HG03139 (cell line): ENCODE results near the gene ZBTB4.

Source experiments
- ATAC-seq: cut with Tn5 transposase; IDR thresholded peaks from one replicate; pipeline ENCODE4 v1.9.1; 2021; ENCODE audit not compliant: unreplicated experiment

ZBTB4 gene

DNA sequence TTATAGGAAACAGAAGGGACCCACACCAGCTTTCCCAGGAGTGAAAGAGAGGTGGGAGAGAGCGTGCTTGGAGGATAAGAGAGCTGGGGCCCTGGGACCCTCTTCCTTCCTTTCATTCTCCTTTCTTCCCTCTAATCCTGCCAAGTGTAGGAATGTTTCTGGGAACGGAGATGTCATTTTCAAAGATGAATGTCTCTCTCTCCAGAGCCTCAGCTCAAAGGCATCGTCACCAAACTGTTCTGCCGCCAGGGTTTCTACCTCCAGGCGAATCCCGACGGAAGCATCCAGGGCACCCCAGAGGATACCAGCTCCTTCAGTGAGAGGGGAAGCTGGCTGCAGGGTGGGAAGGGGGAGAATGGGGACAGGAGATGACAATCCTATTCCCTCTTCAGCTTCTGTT, 38.2 kb downstream of the ZBTB4 start:
- ATAC-seq = no peak

DNA sequence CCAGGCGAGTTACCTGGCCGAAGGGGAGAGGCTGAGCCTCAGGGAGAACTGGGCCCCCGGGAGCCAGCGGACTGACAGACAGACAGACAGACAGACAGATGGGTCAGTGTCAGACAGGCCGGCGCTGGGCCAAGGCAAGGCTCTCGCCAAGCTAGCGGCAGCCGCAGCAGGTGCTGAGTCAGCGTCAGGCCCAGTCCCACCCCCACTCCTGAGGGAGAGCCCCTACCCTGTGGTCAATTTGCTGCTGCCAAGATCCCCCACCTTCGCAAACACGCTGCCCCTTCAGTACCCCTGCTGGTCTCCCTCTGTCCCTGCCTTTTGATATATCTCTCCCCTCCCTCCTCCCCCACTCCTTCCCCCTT, 38.6 kb downstream of the ZBTB4 start:
- ATAC-seq = no peak

DNA sequence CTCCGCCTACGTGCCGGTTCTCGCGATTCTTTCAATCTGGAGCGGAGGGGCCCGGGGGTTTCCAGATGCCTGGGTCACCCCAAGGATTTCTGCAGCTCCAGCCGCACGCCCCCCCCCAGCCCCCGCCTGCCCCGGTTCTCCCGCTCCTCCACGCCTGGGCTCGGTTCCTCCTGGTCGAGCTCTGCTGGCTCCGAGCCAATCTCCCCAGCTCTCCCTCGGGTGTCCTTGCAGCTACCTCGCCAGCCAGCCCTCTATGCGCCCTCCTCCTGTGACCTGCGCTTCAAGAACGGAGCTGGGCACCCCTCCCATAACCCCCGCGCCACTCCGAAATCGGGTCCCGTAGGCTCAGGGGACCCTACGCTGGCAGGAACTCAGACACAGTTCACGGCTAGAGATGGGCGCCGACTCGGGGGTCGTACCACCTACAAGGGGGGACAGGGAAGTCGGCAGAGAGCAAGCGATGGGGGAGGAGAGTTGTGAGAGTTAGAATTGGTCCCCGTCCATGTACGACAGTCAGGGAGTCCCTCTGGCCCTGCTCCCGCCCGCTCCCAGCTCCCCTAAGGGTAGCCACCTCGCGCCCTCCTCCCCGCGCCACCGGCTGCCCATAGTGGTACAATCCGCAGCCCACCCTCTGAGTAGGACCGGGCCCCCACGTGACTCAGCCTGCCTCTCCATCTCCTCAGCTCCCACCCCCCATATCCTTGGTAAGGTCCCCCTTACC, 39.2 kb downstream of the ZBTB4 start:
- ATAC-seq = no peak

DNA sequence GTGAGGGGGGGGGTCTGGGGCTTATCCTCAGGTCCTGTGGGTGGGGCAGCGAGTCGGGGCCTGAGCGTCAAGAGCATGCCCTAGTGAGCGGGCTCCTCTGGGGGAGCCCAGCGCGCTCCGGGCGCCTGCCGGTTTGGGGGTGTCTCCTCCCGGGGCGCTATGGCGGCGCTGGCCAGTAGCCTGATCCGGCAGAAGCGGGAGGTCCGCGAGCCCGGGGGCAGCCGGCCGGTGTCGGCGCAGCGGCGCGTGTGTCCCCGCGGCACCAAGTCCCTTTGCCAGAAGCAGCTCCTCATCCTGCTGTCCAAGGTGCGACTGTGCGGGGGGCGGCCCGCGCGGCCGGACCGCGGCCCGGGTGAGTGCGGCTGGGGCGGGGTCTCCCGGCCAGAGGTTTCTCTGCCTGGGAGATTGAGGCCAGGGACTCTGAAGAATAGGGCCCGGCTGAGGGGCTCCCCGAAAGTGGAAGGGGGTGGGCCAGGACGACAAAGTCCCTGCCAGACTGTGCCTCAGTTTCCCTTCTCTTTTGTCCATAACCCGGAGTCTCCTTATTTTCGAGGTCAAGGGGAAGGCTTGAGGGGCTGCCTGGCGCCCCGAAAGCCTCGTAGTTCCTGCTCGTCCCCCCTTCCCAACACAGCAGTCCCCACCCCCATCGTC, 39.8 kb downstream of the ZBTB4 start, which contains the start of gene FGF11:
FGF11 (plus strand) TSS at position 51 of the 651 bp plus-strand sequence; CDS start at position 160, 109 bp downstream.
- no peak for ATAC-seq

DNA sequence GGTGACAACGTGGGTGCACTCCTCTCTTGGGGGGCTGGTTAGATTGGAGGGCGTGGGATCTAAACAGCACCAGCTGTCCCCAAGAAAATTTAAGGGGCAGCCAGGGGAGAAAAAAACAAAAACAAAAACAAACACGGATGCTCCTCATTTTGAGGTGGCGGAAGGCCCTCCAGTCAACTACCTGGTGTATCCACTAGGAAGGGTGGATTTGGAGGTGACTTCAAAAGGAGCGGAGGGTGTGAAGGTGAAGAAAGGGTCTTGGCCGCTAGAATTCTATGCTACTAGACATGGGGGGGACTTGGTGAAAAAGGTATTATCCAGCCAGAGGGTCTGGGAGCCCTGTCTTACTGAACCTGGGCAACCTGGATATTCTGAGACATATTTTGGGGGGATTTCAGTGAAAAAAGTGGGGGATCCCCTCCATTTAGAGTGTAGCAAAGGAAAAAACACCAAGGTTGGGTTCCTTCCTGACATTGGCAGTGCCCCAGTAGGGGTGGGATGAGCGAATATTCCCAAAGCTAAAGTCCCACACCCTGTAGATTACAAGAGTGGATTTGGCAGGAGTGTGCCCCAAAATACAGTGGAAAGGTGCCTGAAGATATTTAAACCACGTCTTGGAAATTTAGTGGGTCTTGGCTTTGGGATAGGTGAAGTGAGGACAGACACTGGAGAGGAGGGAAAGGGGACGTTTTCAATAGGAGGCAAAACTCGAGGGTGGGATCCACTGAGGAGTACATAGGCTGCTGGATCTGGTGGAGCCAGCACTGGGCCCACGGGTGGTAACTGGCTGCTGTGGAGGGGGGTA, 40.6 kb downstream of the ZBTB4 start:
- no peak for ATAC-seq

DNA sequence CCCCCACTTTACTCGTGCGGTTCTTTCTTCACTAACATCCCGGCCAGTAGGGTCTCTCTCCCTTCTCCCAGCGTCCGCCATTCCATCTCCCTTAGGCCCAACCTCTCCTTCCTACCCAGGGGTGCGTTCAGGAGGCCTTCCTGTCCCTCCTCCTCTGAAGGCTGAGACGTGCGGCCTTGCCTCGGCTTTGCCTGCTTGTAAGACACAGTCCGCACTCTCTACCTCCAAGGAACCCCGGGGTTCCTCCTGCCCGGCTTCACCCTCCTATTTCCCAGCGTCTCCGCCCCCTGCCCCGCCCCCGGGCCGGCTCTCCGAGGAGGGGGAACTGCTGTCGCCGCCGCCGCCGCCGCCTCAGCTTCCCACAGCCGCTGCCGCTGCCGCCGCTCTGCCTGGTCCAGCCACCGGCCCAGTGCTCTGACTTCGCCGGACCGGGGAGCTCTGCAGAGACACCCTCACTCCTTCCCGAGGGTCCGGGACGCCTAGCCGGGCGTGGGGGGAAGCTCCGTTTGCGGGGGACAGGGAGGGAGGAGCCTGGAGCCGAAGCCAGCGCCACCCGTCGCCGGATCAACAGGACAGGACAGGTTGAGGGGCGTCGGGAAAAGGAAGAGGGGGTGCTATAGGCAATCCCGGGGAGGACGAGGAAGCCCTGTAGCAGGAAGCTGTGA, 41.3 kb downstream of the ZBTB4 start:
- ATAC-seq = no peak

DNA sequence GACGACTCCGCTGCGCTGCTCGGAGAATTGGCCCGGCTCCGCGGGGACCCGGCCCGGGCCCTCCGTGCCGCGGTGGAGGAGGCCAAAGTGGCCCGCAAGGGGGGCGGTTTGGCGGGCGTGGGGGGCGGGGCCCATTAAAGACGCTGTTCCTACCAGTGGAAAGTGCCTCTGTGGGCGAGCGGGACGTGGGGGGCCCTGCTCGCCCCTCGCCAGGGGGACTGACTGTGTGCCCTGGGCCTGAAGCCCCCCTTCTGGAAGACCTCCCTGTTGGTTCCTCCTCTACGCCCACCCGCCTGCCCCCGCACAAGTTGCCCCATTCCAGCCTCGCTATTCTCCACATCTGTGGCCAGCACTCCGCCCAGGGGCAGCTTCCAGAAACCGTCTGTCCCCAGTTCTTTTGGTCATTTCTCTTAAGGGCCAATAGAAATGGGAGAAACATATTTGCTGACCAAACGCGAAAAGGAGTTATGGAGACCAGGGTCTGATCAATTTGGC, 42.0 kb downstream of the ZBTB4 start:
- ATAC-seq = no peak

DNA sequence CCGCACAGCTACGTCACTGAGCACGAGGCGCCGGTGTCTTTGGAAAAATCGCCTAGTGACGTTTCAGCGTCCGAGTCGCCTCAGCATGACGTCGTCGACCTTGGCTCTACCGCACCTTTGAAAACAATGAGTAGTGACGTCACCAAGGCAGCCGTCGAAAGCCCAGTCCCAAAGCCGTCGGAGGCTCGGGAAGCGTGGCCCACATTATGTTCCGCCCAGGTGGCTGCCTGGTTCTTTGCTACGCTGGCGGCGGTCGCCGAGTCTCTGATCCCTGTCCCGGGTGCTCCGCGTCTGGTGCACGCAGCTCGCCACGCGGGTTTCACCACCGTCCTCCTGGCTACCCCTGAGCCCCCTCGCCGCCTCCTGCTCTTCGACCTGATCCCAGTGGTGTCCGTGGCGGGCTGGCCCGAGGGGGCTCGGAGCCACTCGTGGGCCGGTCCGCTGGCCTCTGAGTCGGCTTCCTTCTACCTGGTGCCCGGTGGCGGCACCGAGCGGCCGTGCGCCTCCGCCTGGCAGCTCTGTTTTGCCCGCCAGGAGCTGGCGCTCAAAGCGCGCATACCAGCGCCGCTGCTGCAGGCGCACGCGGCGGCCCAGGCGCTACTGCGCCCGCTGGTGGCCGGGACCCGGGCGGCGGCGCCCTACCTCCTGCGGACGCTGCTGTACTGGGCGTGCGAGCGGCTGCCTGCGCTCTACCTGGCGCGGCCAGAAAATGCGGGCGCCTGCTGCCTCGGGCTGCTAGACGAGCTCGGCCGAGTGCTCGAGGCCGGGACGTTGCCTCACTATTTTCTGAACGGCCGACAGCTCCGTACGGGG, 42.7 kb downstream of the ZBTB4 start:
- ATAC-seq = no peak

DNA sequence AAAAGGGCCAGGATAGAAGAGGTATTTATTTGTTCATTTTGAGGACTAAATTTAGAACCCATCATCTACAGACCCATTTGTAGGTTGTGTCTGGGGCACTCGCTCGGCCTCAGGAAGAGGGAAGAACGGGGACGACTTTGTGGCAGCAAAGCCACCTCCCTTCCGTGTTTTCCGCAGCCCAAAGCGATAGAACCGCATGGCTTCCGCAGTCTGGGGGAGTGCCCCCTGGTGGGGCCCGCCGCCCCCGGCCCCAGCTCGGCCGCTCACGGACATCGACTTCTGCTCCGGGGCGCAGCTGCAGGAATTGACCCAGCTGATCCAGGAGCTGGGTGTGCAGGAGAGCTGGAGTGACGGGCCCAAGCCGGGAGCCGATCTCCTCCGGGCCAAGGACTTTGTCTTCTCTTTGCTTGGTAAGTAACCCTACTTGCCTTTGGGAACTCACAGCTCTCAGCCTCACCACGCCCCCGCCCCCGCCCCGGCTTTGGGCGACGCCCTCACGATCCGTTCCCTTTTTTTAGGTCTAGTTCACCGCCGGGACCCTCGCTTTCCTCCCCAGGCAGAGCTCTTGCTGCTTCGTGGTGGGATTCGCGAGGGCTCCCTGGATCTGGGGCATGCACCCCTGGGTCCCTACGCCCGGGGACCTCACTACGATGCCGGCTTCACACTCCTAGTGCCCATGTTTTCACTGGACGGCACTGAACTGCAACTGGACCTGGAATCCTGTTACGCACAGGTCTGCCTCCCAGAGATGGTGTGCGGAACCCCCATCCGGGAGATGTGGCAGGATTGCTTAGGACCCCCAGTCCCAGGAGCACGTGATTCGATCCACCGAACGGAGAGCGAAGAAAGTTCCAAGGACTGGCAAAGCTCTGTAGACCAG, 43.5 kb downstream of the ZBTB4 start:
- ATAC-seq = peak; percentile 20

DNA sequence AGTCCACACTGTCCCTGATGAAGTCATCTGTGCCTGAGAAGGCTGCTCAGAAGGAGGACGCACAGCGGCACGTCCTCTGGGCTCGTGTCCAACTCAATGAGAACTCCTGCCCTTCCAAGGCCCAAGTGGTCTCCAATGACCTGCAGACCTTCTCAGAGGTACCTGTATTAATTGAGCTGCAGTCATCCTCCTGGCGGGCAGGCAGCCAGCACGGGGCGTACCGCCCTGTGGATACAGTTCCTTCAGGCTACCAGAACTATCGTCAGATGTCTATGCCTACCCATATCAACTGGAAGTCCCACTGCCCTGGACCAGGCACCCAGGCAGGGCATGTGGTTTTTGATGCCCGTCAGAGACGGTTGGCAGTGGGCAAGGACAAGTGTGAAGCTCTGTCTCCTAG, 47.1 kb downstream of the ZBTB4 start:
- no peak for ATAC-seq

DNA sequence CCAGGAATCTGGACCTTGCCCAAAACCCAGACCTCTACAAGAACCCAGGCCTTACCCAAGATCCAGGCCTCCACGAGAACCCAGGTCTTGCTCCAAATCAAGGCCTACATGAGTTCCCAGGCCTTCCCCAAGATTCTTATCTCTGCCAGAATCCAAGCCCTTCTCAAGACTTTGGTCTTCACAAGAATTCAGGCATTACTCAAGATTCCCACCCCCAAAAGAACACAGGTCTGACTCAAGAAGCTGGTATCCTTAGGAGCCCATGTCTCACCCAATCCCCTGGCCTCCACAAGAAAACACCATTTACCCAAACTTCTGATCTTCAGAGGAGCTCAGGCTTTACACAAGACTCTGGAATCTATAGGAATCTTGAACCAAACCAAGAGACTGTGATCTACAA, 48.2 kb downstream of the ZBTB4 start:
- ATAC-seq = no peak

DNA sequence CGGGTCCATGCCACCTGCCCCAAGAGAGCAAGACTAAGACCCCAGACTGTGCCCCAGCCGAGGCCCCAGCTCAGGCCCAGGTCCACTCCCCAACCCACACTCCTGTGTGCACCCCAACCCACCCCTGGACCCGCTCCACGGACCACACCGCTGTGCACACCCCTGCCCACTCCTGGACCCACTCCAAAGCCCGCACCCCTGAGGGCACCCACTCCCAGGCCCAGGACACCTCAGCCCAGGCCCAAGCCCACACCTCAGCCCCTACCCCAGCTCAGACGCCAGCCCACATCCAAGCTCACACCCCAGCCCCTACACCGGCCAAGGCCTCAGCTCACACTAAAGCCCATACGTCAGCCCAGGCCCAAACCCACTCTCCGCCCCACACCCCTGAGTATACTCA, 49.7 kb downstream of the ZBTB4 start:
- ATAC-seq = no peak

DNA sequence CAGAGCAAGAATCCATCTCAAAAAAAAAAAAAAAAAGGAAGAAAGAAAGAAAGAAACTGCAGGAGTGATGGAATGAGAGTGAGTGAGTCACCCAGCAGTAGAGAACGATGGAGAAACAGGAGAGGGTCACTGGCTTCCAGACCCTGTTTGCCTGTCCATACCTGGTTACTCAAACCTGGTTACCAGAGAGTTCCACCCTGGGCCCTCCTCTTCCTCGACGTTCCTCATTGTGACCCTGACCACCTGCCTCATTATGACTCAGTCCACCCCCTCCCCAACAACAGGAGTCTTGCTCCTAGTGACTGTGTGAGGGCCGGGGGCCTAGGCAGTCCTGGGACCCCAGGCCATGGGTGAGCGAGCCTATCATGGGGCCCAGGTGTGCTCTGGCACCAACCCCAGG, 50.9 kb downstream of the ZBTB4 start, which contains the start of gene SPEM3:
SPEM3 (plus strand) TSS at position 301 of the 400 bp plus-strand sequence; CDS start at position 347, 46 bp downstream.
- no peak for ATAC-seq

DNA sequence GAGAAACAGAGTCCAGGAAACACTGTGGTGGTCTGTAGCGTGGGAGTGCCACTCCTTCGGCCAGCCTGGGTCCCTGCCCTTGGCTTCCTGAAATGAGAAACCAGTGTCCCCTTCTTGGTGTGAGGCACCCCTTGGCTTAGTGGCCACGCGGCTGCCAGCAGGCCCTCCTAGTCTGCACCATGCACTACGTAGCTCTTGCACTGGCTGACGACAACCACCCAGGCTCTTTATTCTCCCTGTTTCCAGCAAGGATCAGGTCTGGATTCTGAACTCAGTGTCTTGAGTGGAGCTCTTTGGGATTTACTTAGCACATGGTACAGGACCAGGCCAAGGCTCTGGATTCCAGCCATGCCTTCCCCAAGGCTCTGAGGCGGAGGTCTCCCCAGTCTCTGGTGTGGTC, 51.9 kb downstream of the ZBTB4 start:
- ATAC-seq = no peak

DNA sequence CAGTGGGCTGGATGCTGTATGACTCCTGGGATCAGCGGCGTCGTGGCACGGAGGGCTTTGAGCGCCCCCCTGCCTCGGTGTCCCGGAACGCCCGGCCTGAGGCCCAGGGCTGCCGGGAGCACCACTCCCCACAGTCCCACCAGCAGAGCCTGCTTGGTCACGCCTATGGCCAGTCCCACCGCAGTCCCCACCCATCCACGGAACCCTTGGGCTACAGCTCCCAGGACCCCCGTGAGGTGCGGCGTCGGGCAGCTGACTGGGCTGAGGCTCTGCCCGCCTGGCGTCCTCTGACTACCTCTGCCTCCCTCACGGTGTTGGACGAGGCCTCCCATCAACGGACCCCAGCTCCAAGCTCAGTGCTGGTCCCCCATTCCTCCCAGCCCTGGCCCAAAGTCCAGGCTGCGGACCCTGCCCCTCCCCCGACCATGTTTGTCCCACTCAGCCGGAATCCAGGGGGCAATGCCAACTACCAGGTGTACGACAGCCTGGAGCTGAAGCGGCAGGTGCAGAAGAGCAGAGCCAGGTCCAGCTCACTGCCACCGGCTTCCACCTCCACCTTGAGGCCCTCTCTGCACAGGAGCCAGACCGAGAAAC, 52.4 kb downstream of the ZBTB4 start:
- no peak for ATAC-seq

DNA sequence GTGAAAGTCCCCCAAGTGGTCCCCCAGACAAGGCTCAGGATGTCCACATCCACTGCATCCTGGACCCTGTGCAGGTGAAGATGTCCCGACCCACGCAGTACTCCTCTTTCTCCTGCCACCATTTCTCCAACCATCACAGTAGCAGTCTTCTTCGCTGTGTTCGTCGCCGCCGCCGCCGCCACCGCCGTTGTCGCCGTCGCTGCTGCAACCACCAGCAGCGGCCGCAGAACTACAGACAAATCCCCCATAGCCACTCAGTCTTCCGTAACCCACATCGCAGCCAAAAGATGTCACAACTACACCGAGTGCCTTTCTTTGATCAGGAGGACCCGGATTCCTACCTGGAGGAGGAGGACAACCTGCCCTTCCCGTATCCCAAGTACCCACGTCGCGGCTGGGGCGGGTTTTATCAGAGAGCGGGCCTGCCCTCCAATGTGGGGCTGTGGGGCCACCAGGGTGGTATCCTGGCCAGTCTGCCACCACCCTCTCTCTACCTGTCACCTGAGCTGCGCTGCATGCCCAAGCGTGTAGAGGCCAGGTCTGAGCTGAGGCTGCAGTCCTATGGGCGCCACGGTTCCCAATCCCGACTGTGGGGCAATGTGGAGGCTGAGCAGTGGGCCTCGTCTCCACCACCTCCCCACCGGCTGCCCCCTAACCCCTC, 53.1 kb downstream of the ZBTB4 start:
- no peak for ATAC-seq

DNA sequence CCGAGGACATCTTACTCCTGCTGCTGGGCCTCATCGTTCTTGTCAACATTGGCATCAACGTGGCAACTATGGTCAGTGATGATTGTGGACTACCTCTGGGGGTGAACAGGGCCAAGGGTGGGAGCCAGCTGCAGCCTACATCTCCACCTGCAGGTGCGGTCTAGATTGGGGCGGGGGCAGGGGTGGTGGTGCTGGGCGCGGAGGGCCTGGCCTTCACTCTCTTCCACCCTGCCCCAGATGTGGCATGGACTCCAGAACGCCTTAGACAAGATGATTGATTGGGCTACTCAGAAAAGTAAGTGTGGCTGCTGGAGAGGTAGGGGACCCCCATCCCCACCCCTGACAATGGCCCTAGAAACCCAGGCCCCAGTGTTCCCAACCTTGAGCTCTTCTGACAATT, 53.7 kb downstream of the ZBTB4 start:
- ATAC-seq = no peak

DNA sequence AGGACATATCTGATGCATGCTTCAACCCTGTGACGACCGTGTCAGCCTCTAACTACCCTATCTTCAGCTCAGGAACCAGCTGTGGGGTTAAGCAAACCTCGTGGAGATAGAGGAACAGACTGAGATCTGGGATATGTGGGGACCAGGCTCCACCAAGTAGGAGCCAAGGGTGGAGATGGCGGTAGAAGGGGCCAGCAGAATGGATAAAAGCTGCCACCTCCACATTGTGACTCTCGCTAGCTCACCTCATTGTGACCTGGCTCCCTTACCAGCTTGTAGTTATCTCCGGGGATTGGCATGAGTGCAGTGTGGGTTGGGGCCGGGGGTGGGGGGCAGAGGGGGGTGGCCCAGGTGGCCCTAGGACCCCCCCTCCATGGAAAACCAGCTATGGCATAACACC, 54.1 kb downstream of the ZBTB4 start, which contains the start of gene SPEM2:
SPEM2 (plus strand) TSS at position 301 of the 400 bp plus-strand sequence; CDS start at position 374, 73 bp downstream.
- ATAC-seq = no peak
